HL-60 (cell line): ENCODE measurements around the gene HOXA13.

ENCODE experiments used
- DNase-seq, 2 experiments: peaks; one replicate each; pipeline ENCODE4 v3.0.0-alpha.2; 2010 to 2020; ENCODE audit warnings: low read depth in 1 of 2, low spot score in 1 of 2
- H3K27ac ChIP-seq: fragments of 250-450 bp; sonication (Bioruptor Pico); replicated peaks from 2 replicates; pipeline ENCODE4 v1.5.1; 2020; ENCODE audit warnings: mild to moderate bottlenecking, moderate library complexity
- H3K27me3 ChIP-seq: fragments of 250-450 bp; sonication (Bioruptor Pico); 2 replicates; pipeline ENCODE4 v1.5.1; 2021; ENCODE audit warnings: mild to moderate bottlenecking, moderate library complexity; ENCODE audit not compliant: insufficient read depth, poor library complexity, severe bottlenecking
- H3K4me3 ChIP-seq: replicated peaks from 2 replicates; pipeline ENCODE4 v1.5.1; 2011; ENCODE audit warnings: mild to moderate bottlenecking, control low read depth, low read length; ENCODE audit not compliant: insufficient read depth
- CTCF ChIP-seq: IDR thresholded peaks from one replicate; pipeline ENCODE4 v1.5.1; 2011; ENCODE audit warnings: low read length, control low read depth, inconsistent platforms; ENCODE audit not compliant: insufficient read depth
- GABPA ChIP-seq: IDR thresholded peaks from 2 replicates; pipeline ENCODE4 v1.6.1; 2012; ENCODE audit warnings: low read depth
- POLR2AphosphoS5 ChIP-seq: IDR thresholded peaks from 2 replicates; pipeline ENCODE4 v1.6.1; 2012; ENCODE audit warnings: low read depth
- SPI1 ChIP-seq: IDR thresholded peaks from 2 replicates; pipeline ENCODE4 v1.6.1; 2012; ENCODE audit warnings: low read depth, mild to moderate bottlenecking, borderline replicate concordance
- TF ChIP-seq, protein P1 (sequence below): IDR thresholded peaks from 2 replicates; pipeline ENCODE4 v1.6.1; 2012; ENCODE audit warnings: low read depth; ENCODE audit not compliant: insufficient replicate concordance

Gene HOXA13

GRCh38 chr7:27242555-27243339 is 42.9 kb upstream of the HOXA13 start, which contains the start of gene EVX1:
Gene EVX1 (plus strand): TSS chr7:27242802. CDS start chr7:27243031, 229 bp downstream.
- Histone ChIP-seq H3K27ac (no peak within 1 kb of the TSS), H3K4me3 (no peak within 1 kb of the TSS), H3K27me3 (peaks cover 92% of the 10 kb centered on the region)
- DNase-seq, result no peak
- TF ChIP-seq, protein P1, sequence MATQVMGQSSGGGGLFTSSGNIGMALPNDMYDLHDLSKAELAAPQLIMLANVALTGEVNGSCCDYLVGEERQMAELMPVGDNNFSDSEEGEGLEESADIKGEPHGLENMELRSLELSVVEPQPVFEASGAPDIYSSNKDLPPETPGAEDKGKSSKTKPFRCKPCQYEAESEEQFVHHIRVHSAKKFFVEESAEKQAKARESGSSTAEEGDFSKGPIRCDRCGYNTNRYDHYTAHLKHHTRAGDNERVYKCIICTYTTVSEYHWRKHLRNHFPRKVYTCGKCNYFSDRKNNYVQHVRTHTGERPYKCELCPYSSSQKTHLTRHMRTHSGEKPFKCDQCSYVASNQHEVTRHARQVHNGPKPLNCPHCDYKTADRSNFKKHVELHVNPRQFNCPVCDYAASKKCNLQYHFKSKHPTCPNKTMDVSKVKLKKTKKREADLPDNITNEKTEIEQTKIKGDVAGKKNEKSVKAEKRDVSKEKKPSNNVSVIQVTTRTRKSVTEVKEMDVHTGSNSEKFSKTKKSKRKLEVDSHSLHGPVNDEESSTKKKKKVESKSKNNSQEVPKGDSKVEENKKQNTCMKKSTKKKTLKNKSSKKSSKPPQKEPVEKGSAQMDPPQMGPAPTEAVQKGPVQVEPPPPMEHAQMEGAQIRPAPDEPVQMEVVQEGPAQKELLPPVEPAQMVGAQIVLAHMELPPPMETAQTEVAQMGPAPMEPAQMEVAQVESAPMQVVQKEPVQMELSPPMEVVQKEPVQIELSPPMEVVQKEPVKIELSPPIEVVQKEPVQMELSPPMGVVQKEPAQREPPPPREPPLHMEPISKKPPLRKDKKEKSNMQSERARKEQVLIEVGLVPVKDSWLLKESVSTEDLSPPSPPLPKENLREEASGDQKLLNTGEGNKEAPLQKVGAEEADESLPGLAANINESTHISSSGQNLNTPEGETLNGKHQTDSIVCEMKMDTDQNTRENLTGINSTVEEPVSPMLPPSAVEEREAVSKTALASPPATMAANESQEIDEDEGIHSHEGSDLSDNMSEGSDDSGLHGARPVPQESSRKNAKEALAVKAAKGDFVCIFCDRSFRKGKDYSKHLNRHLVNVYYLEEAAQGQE, result no peak
- TF ChIP-seq SPI1 (no peak), POLR2AphosphoS5 (no peak), CTCF (no peak), GABPA (no peak)

GRCh38 chr7:27242154-27242553 is 42.3 kb upstream of the HOXA13 start:
- TF ChIP-seq SPI1, result no peak
- DNase-seq, result no peak
- H3K27me3 ChIP-seq, result peaks cover 91% of the 10 kb centered on the region
- no peak overlapping the region for H3K4me3 ChIP-seq
- no peak overlapping the region for H3K27ac ChIP-seq

DNA sequence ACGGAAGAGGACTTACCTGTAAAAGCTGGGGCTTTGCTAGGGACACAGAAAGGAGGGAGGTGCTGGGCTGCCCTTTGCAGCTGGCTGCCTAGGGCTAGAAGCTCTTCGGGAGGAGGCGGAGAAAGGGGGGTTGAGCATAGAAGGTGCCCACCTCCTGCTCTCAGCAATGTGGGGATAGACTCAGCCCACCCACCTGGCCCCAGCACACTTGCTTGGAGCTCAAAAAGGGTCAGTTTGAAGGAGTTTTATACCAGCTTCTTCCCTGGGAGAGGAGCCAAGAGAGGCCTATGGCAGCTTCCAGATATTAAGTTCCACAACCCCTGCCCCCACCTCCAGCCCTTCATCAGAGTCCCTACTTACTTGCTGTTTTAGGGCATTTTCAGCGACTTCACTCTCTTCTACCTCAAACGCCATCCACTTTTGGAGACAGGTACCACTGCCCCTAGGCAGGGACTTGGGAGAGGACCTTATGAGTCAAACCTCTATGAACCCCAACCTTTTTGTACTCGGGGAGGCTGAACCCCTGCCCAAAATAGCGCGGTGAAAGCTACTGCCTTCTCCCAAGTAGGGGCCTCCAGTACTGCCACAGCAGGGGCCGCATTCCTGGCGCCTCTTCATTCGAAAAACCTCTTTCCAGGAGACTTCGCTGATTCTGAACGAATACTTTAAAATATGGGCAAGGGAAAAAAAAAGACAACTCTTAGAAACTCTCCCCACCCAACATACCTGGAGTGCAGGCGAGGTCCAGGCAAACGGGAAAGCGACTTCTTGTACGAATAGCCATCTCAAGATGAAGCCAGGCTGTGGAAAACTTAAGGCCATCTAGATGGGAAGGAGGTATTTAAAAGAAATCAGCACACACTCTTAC is 41.5 kb upstream of the HOXA13 start:
- Histone ChIP-seq H3K27ac (no peak overlapping the region), H3K27me3 (peaks cover 89% of the 10 kb centered on the region), H3K4me3 (no peak overlapping the region)
- no peak for DNase-seq
- TF ChIP-seq GABPA (no peak), SPI1 (no peak), POLR2AphosphoS5 (no peak), CTCF (no peak)
- TF ChIP-seq, protein P1, result no peak
